MM.1S (cell line): Measurements from ENCODE around the gene CHN2.

Experiments used
- EZH2 ChIP-seq: fragments of 300-600 bp; sonication (generic); optimal IDR thresholded peaks from 2 replicates; pipeline ENCODE3; 2017; ENCODE audit warnings: low read depth, mild to moderate bottlenecking, antibody characterized with exemption, low read length, mixed read lengths
- EZH2phosphoT487 ChIP-seq: fragments of 300-600 bp; sonication (generic); IDR thresholded peaks from 2 replicates; pipeline ENCODE4 v1.6.1; 2018; ENCODE audit warnings: antibody characterized with exemption, low read length
- TF ChIP-seq, protein P1 (sequence below): fragments of 300-600 bp; sonication (generic); IDR thresholded peaks from 2 replicates; pipeline ENCODE4 v1.5.1; 2016; ENCODE audit warnings: antibody characterized with exemption, low read length, mixed read lengths

DNA sequence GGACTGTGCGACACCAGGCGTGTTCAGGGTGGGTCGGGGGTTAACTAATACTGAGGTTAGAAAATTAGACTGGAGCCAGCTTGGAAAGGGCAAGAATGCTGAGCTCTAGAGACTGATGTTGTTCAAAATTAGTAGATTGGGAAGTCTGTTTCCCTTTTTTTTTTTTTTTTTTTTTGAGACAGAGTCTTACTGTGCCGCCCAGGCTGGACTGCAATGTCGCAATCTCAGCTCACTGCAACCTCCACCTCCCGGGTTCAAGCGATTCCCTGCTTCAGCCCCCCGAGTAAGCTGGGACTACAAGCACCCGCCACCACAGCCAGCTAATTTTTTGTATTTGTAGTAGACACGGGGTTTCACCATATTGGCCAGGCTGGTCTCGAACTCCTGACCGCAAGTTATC lies 45.5 kb upstream of the CHN2 start:
- TF ChIP-seq, protein P1, sequence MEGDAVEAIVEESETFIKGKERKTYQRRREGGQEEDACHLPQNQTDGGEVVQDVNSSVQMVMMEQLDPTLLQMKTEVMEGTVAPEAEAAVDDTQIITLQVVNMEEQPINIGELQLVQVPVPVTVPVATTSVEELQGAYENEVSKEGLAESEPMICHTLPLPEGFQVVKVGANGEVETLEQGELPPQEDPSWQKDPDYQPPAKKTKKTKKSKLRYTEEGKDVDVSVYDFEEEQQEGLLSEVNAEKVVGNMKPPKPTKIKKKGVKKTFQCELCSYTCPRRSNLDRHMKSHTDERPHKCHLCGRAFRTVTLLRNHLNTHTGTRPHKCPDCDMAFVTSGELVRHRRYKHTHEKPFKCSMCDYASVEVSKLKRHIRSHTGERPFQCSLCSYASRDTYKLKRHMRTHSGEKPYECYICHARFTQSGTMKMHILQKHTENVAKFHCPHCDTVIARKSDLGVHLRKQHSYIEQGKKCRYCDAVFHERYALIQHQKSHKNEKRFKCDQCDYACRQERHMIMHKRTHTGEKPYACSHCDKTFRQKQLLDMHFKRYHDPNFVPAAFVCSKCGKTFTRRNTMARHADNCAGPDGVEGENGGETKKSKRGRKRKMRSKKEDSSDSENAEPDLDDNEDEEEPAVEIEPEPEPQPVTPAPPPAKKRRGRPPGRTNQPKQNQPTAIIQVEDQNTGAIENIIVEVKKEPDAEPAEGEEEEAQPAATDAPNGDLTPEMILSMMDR: no peak
- TF ChIP-seq EZH2: no peak
- no peak for TF ChIP-seq EZH2phosphoT487
